HEK293 (cell line): Measurements from ENCODE around the gene UBAP2L.

Experiments
- CTCF ChIA-PET: fragments of 350-600 bp; formaldehyde crosslinking; extraction: SDS; loops from one replicate; lab custom pipeline; 2021; ENCODE audit warnings: antibody characterized with exemption; lab: Yijun Ruan, JAX
- POLR2A ChIA-PET: fragments of 300-600 bp; formaldehyde crosslinking; extraction: SDS; loops from one replicate; lab custom pipeline; 2020; ENCODE audit warnings: antibody characterized with exemption, inconsistent platforms; lab: Yijun Ruan, JAX
- H3K27ac ChIP-seq: fragments of 200-500 bp; sonication (Bioruptor generic); 2 replicates; pipeline ENCODE4 v1.5.1; 2014; ENCODE audit warnings: low read depth, low read length, control low read depth, inconsistent platforms; ENCODE audit errors: extremely low read depth
- H3K36me3 ChIP-seq, 2 experiments: fragments of 200-500 bp in 1 of 2; sonication (Bioruptor generic) in 1 of 2; 1 replicate in 1 of 2; 2 replicates in 1 of 2; pipeline ENCODE4 v1.5.1; 2014 to 2017; ENCODE audit warnings: inconsistent platforms in 2 of 2, low read length in 2 of 2; ENCODE audit not compliant: control insufficient read depth in 2 of 2, insufficient read depth in 1 of 2
- H3K4me1 ChIP-seq: fragments of 200-500 bp; sonication (Bioruptor generic); 2 replicates; pipeline ENCODE4 v1.5.1; 2014; ENCODE audit warnings: mild to moderate bottlenecking, low read length, inconsistent platforms; ENCODE audit not compliant: control insufficient read depth, insufficient read depth
- H3K4me3 ChIP-seq: 2 replicates; pipeline ENCODE4 v1.5.1; 2011; ENCODE audit warnings: low read depth, mild to moderate bottlenecking, control low read depth, low read length, moderate library complexity
- H3K9me3 ChIP-seq: fragments of 200-500 bp; sonication (Bioruptor generic); 2 replicates; pipeline ENCODE4 v1.5.1; 2014; ENCODE audit warnings: low read depth, low read length, inconsistent platforms; ENCODE audit not compliant: control insufficient read depth, insufficient read depth
- EGR2 ChIP-seq: fragments of 450-650 bp; formaldehyde crosslinking; IDR thresholded peaks from 2 replicates; pipeline ENCODE4 v1.5.1; 2016; ENCODE audit warnings: low read depth, missing biosample characterization, missing genetic modification characterization
- FEZF1 ChIP-seq: fragments of 450-650 bp; formaldehyde crosslinking; IDR thresholded peaks from 2 replicates; pipeline ENCODE4 v1.5.1; 2016; ENCODE audit warnings: missing biosample characterization, missing genetic modification characterization
- HOXA7 ChIP-seq: sonication (generic); formaldehyde crosslinking; IDR thresholded peaks from 2 replicates; pipeline ENCODE4 v1.8.1; 2022; ENCODE audit warnings: missing genetic modification reagents, borderline replicate concordance
- HOXD13 ChIP-seq: sonication (generic); formaldehyde crosslinking; IDR thresholded peaks from 2 replicates; pipeline ENCODE4 v1.8.0; 2022; ENCODE audit warnings: missing genetic modification reagents, borderline replicate concordance
- KLF1 ChIP-seq: fragments of 450-650 bp; formaldehyde crosslinking; IDR thresholded peaks from 2 replicates; pipeline ENCODE4 v1.5.1; 2016; ENCODE audit warnings: missing biosample characterization, missing genetic modification characterization
- ZNF10 ChIP-seq: fragments of 450-650 bp; formaldehyde crosslinking; IDR thresholded peaks from 2 replicates; pipeline ENCODE4 v1.5.1; 2017; ENCODE audit warnings: missing biosample characterization, missing genetic modification characterization
- ZNF138 ChIP-seq: fragments of 450-650 bp; formaldehyde crosslinking; IDR thresholded peaks from 2 replicates; pipeline ENCODE4 v1.5.1; 2016; ENCODE audit warnings: missing biosample characterization, missing genetic modification characterization, borderline replicate concordance
- ZNF23 ChIP-seq: fragments of 450-650 bp; formaldehyde crosslinking; IDR thresholded peaks from 2 replicates; pipeline ENCODE4 v1.5.1; 2016; ENCODE audit warnings: missing biosample characterization, missing genetic modification characterization, borderline replicate concordance
- ZNF24 ChIP-seq: fragments of 450-650 bp; formaldehyde crosslinking; IDR thresholded peaks from 2 replicates; pipeline ENCODE4 v1.5.1; 2016; ENCODE audit warnings: missing biosample characterization, missing genetic modification characterization
- ZNF280C ChIP-seq: fragments of 450-650 bp; formaldehyde crosslinking; IDR thresholded peaks from 2 replicates; pipeline ENCODE4 v1.5.1; 2016; ENCODE audit warnings: missing biosample characterization, missing genetic modification characterization
- ZNF341 ChIP-seq: fragments of 450-650 bp; formaldehyde crosslinking; IDR thresholded peaks from 2 replicates; pipeline ENCODE4; 2016; ENCODE audit warnings: low read depth, missing biosample characterization, missing genetic modification characterization
- ZNF394 ChIP-seq: fragments of 450-650 bp; formaldehyde crosslinking; IDR thresholded peaks from 2 replicates; pipeline ENCODE4 v1.5.1; 2016; ENCODE audit warnings: missing biosample characterization, missing genetic modification characterization, mild to moderate bottlenecking, moderate library complexity, borderline replicate concordance
- ZNF426 ChIP-seq: fragments of 450-650 bp; formaldehyde crosslinking; IDR thresholded peaks from 2 replicates; pipeline ENCODE4 v1.5.1; 2017; ENCODE audit warnings: missing biosample characterization, missing genetic modification characterization, mild to moderate bottlenecking, inconsistent platforms, moderate library complexity
- ZNF501 ChIP-seq: fragments of 450-650 bp; formaldehyde crosslinking; IDR thresholded peaks from 2 replicates; pipeline ENCODE4 v1.5.1; 2016; ENCODE audit warnings: missing biosample characterization, missing genetic modification characterization
- ZNF529 ChIP-seq: fragments of 450-650 bp; formaldehyde crosslinking; IDR thresholded peaks from 2 replicates; pipeline ENCODE4 v1.5.1; 2017; ENCODE audit warnings: missing genetic modification characterization, missing biosample characterization; ENCODE audit not compliant: insufficient replicate concordance
- ZNF596 ChIP-seq: fragments of 450-650 bp; IDR thresholded peaks from 2 replicates; pipeline ENCODE4 v1.5.0; 2018; ENCODE audit warnings: missing biosample characterization, mild to moderate bottlenecking, missing genetic modification characterization, moderate library complexity
- ZNF610 ChIP-seq: fragments of 450-650 bp; formaldehyde crosslinking; IDR thresholded peaks from 2 replicates; pipeline ENCODE4 v1.5.1; 2016; ENCODE audit warnings: missing biosample characterization, missing genetic modification characterization, borderline replicate concordance
- ZNF626 ChIP-seq: fragments of 450-650 bp; sonication (Bioruptor Pico); formaldehyde crosslinking; IDR thresholded peaks from 2 replicates; pipeline ENCODE4 v1.5.1; 2018; ENCODE audit warnings: missing biosample characterization, missing genetic modification characterization, inconsistent platforms
- ZNF660 ChIP-seq: fragments of 450-650 bp; IDR thresholded peaks from 2 replicates; pipeline ENCODE4 v1.5.1; 2018; ENCODE audit warnings: missing biosample characterization, mild to moderate bottlenecking, missing genetic modification characterization
- ZNF768 ChIP-seq: fragments of 450-650 bp; formaldehyde crosslinking; IDR thresholded peaks from 2 replicates; pipeline ENCODE4 v1.5.1; 2018; ENCODE audit warnings: missing biosample characterization, mild to moderate bottlenecking, missing genetic modification characterization
- TF ChIP-seq, protein P1 (sequence below): fragments of 450-650 bp; formaldehyde crosslinking; IDR thresholded peaks from 2 replicates; pipeline ENCODE4 v1.5.1; 2016; ENCODE audit warnings: missing biosample characterization, missing genetic modification characterization
- TF ChIP-seq, protein P2 (sequence below): fragments of 450-650 bp; IDR thresholded peaks from 2 replicates; pipeline ENCODE4 v1.5.1; 2018; ENCODE audit warnings: missing biosample characterization, mild to moderate bottlenecking, missing genetic modification characterization
- TF ChIP-seq, protein P3 (sequence below): fragments of 450-650 bp; formaldehyde crosslinking; IDR thresholded peaks from 2 replicates; pipeline ENCODE4 v1.5.1; 2016; ENCODE audit warnings: missing biosample characterization, missing genetic modification characterization

Gene UBAP2L

DNA sequence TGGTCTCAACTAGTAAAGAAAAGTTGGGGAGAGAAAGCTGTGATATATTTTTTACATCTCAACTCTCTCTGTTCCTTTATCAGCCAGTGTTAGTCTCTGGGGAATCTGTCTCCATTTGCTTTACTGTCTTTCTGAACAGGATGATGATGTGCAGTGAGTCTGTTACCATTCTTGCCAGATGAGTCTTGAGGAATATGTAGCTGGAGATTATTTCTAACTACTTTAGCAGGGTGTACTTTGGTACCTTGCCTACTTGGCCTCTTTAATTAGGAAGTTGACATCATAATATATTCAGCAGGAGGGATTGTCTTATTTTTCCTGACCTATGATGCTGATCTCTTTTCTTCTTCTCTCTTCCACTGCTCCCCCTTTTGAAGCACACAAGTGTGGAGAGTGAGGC, 35.9 kb downstream of the UBAP2L start:
- H3K36me3 ChIP-seq, result peaks cover 79 to 99% of the 10 kb centered on the region in 2 experiments
- CTCF ChIA-PET, result interaction anchor here (0.6 kb wide), 1 partner anchor 143 kb away, joined by 3 read pairs; no protein-coding TSS in a partner anchor
- H3K27ac ChIP-seq, result no peak overlapping the region
- no peak overlapping the region for H3K4me3 ChIP-seq
- TF ChIP-seq ZNF660 (tag by site-specific recombination) (no peak), ZNF394 (tag by site-specific recombination) (no peak), HOXD13 (CRISPR knock-in tag) (no peak), ZNF23 (no peak), ZNF768 (no peak), KLF1 (no peak), HOXA7 (CRISPR knock-in tag) (no peak), ZNF501 (tag by site-specific recombination) (no peak), ZNF626 (tag by site-specific recombination) (no peak), ZNF610 (tag by site-specific recombination) (no peak), ZNF529 (tag by site-specific recombination) (no peak), ZNF280C (no peak), ZNF10 (tag by site-specific recombination) (no peak)
- TF ChIP-seq, protein P1, sequence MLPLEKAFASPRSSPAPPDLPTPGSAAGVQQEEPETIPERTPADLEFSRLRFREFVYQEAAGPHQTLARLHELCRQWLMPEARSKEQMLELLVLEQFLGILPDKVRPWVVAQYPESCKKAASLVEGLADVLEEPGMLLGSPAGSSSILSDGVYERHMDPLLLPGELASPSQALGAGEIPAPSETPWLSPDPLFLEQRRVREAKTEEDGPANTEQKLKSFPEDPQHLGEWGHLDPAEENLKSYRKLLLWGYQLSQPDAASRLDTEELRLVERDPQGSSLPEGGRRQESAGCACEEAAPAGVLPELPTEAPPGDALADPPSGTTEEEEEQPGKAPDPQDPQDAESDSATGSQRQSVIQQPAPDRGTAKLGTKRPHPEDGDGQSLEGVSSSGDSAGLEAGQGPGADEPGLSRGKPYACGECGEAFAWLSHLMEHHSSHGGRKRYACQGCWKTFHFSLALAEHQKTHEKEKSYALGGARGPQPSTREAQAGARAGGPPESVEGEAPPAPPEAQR, result no peak
- TF ChIP-seq, protein P2, sequence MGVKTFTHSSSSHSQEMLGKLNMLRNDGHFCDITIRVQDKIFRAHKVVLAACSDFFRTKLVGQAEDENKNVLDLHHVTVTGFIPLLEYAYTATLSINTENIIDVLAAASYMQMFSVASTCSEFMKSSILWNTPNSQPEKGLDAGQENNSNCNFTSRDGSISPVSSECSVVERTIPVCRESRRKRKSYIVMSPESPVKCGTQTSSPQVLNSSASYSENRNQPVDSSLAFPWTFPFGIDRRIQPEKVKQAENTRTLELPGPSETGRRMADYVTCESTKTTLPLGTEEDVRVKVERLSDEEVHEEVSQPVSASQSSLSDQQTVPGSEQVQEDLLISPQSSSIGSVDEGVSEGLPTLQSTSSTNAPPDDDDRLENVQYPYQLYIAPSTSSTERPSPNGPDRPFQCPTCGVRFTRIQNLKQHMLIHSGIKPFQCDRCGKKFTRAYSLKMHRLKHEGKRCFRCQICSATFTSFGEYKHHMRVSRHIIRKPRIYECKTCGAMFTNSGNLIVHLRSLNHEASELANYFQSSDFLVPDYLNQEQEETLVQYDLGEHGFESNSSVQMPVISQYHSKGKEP (tag by site-specific recombination), result no peak
- no peaks in the 10 kb centered on the region for H3K9me3 ChIP-seq
- H3K4me1 ChIP-seq, result no peaks in the 10 kb centered on the region
- POLR2A ChIA-PET, result no interaction called here

GRCh38 chr1:154258784-154259183, 38.0 kb downstream of the UBAP2L start:
- TF ChIP-seq ZNF341 (tag by site-specific recombination) (no peak), ZNF394 (tag by site-specific recombination) (no peak), ZNF501 (tag by site-specific recombination) (no peak), EGR2 (tag by site-specific recombination) (no peak), ZNF426 (tag by site-specific recombination) (no peak), FEZF1 (tag by site-specific recombination) (no peak), ZNF596 (no peak), ZNF138 (tag by site-specific recombination) (no peak), ZNF24 (tag by site-specific recombination) (no peak)
- TF ChIP-seq, protein P1, result no peak
- TF ChIP-seq, protein P3, sequence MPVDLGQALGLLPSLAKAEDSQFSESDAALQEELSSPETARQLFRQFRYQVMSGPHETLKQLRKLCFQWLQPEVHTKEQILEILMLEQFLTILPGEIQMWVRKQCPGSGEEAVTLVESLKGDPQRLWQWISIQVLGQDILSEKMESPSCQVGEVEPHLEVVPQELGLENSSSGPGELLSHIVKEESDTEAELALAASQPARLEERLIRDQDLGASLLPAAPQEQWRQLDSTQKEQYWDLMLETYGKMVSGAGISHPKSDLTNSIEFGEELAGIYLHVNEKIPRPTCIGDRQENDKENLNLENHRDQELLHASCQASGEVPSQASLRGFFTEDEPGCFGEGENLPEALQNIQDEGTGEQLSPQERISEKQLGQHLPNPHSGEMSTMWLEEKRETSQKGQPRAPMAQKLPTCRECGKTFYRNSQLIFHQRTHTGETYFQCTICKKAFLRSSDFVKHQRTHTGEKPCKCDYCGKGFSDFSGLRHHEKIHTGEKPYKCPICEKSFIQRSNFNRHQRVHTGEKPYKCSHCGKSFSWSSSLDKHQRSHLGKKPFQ, result no peak
- TF ChIP-seq, all 188 proteins: peak for 0
- Histone ChIP-seq H3K9me3 (no peaks in the 10 kb centered on the region), H3K4me1 (no peaks in the 10 kb centered on the region), H3K27ac (no peak overlapping the region), H3K4me3 (no peak overlapping the region), H3K36me3 (peaks cover 70 to 100% of the 10 kb centered on the region in 2 experiments)
- CTCF ChIA-PET, result interaction anchor here (0.6 to 2.0 kb wide), 8 partner anchors 10 to 144 kb away, joined by 3 to 7 read pairs (median 4); no protein-coding TSS in a partner anchor
- POLR2A ChIA-PET, result interaction anchor here (0.6 kb wide), 2 partner anchors 9 to 38 kb away, joined by 3 to 4 read pairs; no protein-coding TSS in a partner anchor
